GM13977 (cell line): ENCODE data around the gene N4BP3.

ENCODE experiments used
- DNase-seq: peaks from one replicate; pipeline ENCODE4 v3.0.0; 2012; ENCODE audit warnings: low spot score
- in situ Hi-C: fragments of 300-500 bp; cut with MboI; formaldehyde crosslinking; loops from one replicate; pipeline ENCODE4 v1.12.0; 2022; ENCODE audit warnings: low sequenced_read_pairs, low pct_unique_long_range_greater_than_20kb, mixed read lengths, inconsistent platforms; ENCODE audit not compliant: unreplicated experiment
- TF ChIP-seq, protein P1 (sequence below): IDR thresholded peaks from 2 replicates; pipeline ENCODE4 v1.5.1; 2012; ENCODE audit warnings: mild to moderate bottlenecking, control low read depth; ENCODE audit not compliant: insufficient read depth; ENCODE audit errors: extremely low read depth, missing control alignments

The N4BP3 gene

DNA sequence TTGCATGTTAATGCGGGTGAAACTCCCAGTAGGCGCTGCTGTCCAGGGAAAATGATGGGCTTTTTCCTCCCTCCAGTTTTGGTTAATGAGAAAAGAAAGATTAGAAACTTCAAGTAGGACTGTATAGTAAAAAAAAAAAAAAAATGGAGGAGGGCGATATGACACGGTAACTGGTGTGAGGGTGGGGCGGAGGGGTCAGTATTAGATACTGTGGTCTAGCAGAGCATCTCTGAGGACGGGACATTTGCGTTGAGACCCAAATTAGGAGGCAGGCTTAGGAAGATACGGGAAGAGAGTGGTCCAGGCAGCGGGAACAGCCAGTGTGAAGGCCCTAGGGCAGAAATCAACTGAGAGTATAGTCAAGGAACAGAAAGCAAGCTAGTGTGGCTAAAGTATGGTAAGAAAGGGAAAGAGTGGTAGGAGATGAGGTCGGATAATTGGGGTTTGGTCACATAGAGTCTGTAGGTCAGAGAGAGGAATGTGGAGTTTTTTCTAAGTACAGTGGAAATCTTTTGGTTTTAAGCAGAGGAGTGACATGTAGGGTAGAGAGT, 18.2 kb downstream of the N4BP3 start:
- TF ChIP-seq, protein P1, sequence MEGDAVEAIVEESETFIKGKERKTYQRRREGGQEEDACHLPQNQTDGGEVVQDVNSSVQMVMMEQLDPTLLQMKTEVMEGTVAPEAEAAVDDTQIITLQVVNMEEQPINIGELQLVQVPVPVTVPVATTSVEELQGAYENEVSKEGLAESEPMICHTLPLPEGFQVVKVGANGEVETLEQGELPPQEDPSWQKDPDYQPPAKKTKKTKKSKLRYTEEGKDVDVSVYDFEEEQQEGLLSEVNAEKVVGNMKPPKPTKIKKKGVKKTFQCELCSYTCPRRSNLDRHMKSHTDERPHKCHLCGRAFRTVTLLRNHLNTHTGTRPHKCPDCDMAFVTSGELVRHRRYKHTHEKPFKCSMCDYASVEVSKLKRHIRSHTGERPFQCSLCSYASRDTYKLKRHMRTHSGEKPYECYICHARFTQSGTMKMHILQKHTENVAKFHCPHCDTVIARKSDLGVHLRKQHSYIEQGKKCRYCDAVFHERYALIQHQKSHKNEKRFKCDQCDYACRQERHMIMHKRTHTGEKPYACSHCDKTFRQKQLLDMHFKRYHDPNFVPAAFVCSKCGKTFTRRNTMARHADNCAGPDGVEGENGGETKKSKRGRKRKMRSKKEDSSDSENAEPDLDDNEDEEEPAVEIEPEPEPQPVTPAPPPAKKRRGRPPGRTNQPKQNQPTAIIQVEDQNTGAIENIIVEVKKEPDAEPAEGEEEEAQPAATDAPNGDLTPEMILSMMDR, result no peak
- in situ Hi-C loops, result no loop called here
- peak; percentile 50 for DNase-seq

DNA sequence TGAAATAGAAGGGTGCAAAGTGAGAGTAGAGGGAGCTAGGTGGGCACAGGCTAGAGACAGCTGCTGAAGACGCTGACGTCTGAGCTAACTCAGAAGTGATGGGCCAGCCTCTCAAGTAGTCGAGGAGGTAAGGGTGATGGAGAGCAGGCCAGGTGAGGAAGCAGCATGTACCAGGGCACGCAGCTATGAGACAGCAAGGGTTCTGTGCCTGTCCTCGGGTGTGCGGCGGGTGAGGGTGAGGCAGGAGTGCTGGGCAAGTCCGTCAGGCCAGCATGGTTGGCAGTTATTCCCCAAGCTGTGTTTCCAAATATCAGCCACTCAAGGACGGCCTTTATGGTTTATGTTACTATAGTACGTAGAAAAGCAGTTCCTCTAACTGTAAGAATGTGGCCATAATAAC, 23.7 kb downstream of the N4BP3 start:
- TF ChIP-seq, protein P1, result no peak
- in situ Hi-C loops, result no loop called here
- DNase-seq, result no peak

DNA sequence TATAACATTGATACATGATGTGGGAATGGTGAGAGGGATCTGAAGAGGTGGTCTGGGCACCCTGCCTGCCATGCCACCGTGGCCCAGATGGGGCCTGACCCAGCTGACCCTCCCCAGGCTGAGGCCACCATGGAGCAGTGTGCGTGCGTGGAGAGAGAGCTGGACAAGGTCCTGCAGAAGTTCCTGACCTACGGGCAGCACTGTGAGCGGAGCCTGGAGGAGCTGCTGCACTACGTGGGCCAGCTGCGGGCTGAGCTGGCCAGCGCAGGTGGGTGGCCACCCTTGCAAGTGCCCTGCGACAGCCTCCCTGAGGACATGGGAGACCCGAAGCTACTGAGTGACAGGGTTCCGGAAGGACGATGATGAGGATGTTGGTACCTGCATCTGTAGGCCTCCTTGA, 24.7 kb downstream of the N4BP3 start:
- in situ Hi-C loops, result no loop called here
- DNase-seq, result no peak
- TF ChIP-seq, protein P1, result no peak

DNA sequence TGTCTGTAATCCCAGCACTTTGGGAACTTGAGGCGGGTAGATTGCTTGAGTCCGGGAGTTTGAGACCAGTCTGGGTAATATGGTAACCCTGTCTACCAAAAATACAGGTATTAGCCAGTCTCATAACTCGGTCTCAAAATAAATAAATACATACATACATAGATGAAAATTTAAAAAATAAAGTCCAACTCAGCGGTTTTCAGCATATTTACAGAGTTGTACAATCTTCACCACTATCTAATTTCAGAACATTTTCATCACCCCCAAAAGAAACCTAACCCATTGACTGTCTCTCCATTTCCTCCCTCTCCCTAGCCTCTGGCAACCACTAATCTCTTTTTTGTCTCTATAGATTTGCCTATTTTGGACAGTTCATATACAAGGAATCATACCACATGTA, 28.2 kb downstream of the N4BP3 start:
- TF ChIP-seq, protein P1, result no peak
- in situ Hi-C loops, result no loop called here
- no peak for DNase-seq

DNA sequence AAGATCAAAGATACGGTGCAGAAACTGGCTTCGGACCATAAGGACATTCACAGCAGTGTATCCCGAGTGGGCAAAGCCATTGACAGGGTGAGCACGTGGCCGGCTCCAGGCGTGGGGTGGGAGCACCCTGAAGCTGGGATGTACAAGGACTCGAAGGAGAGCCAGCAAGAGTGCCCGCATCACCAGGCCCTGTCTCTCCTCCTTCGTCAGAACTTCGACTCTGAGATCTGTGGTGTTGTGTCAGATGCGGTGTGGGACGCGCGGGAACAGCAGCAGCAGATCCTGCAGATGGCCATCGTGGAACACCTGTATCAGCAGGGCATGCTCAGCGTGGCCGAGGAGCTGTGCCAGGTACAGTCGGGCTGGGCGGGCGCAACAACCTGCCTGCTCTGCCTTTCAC, 29.3 kb downstream of the N4BP3 start:
- TF ChIP-seq, protein P1, result no peak
- DNase-seq, result no peak
- in situ Hi-C loops, result no loop called here

DNA sequence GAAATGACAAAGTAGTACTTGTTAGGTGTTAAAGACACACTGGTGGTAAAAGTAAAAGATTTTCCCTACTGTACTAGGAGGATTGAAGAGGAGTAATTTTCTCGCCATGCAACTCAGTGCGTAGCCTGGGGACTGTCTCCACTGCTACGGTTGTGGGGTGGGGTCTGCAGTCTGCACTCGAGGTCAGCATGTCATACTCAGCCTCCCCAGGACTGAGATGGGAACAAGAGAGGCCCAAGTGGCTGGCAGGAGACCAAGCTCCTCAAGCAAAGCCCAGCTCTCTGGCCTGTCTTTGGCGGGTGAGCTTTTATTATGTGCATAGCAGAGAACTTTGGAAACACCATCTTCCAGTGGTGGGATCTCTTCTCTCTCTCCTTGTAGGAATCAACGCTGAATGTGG, 29.9 kb downstream of the N4BP3 start:
- TF ChIP-seq, protein P1, result no peak
- in situ Hi-C loops, result no loop called here
- DNase-seq, result no peak

DNA sequence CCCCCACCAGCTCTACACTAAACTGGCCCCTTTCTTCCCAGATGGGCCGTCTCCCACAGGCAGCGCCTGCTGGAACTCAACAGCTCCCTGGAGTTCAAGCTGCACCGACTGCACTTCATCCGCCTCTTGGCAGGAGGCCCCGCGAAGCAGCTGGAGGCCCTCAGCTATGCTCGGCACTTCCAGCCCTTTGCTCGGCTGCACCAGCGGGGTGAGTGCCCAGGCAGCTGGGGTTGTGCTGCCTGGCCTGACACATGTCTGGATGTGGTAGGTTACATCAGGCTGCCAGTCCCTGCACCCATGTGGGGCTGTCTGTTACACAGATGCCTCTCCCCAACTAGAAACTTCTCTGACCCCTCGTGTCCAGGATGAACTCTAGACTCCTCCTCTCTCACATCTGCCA, 30.6 kb downstream of the N4BP3 start:
- TF ChIP-seq, protein P1, result no peak
- DNase-seq, result no peak
- in situ Hi-C loops, result no loop called here
